ENCODE results near the gene HSPA9. TPM values are rescaled to one million over a fixed set of nuclear protein-coding genes. Genes with fewer than 3 reads are reported as not detected.

HSPA9 gene
- total and polyA plus RNA-seq, 2 donors (not counting 1 experiment from before 2014, with no cell fraction given), result 66.5 to 139 TPM

DNA sequence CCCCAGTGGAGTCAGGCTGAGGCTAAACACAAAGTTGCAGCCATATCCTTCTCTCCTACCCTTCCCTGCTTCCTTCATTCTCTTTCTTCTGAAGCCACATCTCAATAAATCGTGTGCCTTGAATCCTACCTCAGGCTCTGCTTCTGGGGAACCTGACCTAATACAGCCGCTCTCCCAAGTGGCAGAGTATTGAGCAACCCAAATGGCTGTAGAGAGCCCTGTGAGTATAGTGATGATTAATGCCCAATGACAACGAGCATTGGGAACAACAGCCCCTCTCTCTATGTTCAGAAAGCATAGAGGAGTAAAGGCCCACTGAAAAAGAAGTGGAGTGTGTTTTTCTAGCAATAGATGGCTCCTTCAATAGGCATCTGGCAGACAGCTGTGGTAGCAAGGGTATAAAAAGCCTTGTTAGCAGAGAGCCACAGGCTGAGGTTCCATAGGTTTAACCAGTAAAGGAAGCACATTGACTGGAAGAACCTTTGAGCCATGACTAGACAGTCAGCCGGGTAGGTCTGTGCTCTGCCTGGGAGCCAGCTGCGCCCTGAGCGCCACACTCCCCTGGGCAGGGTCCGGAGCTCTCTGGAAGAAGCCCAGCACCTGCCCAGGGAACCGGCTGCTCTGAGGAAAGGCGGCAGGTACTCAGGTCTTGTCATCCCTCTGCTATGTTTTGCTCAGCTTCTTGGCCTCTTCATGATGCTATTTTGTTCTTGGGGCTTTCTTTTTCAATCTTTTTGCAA, 22.6 kb upstream of the HSPA9 start:
- POLR2A ChIA-PET, result no interaction called here
- Mint-ChIP-seq H3K27ac (no peak overlapping the region), H3K9me3 (ENCODE audit: insufficient read depth) (no peaks in the 10 kb centered on the region), H3K4me1 (no peaks in the 10 kb centered on the region), H3K27me3 (peaks cover 37% of the 10 kb centered on the region), H3K4me3 (no peak overlapping the region)
- H3K4me2 ChIP-seq (replicated peaks; ENCODE audit: low read depth, low read length, poor library complexity, severe bottlenecking), result no peak overlapping the region
- H3K9ac ChIP-seq (ENCODE audit: low read length), result no peak overlapping the region
- CTCF ChIA-PET, result no interaction called here
- no peak for TF ChIP-seq EZH2 (IDR thresholded peaks at IDR 0.05; ENCODE audit: borderline replicate concordance, insufficient read depth, low read depth, low read length, poor library complexity, severe bottlenecking)
- TF ChIP-seq, protein P1, sequence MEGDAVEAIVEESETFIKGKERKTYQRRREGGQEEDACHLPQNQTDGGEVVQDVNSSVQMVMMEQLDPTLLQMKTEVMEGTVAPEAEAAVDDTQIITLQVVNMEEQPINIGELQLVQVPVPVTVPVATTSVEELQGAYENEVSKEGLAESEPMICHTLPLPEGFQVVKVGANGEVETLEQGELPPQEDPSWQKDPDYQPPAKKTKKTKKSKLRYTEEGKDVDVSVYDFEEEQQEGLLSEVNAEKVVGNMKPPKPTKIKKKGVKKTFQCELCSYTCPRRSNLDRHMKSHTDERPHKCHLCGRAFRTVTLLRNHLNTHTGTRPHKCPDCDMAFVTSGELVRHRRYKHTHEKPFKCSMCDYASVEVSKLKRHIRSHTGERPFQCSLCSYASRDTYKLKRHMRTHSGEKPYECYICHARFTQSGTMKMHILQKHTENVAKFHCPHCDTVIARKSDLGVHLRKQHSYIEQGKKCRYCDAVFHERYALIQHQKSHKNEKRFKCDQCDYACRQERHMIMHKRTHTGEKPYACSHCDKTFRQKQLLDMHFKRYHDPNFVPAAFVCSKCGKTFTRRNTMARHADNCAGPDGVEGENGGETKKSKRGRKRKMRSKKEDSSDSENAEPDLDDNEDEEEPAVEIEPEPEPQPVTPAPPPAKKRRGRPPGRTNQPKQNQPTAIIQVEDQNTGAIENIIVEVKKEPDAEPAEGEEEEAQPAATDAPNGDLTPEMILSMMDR (IDR thresholded peaks at IDR 0.05), result no peak
- ATAC-seq (ENCODE audit: low read depth), result no peak
- H3K4me1 ChIP-seq (ENCODE audit: control insufficient read depth in 2 of 2, insufficient read depth in 2 of 2, low read length in 2 of 2), result no peaks in the 10 kb centered on the region
- whole genome bisulfite sequencing (ENCODE audit: insufficient coverage), result 87% methylated on average over 7 of the region's 9 CpGs
- H3K36me3 ChIP-seq (replicated peaks in 1 of 2; ENCODE audit: control extremely low read depth in 1 of 2, control insufficient read depth in 1 of 2, extremely low read depth in 1 of 2, insufficient read depth in 2 of 2, low read length in 1 of 2), result no peaks in the 10 kb centered on the region
- intact Hi-C loops (cut with micrococcal nuclease), result no loop called here
- H3K27me3 ChIP-seq (replicated peaks in 1 of 4; ENCODE audit: control extremely low read depth in 1 of 4, control insufficient read depth in 3 of 4, insufficient read depth in 4 of 4, low read length in 3 of 4), result peaks cover 0 to 9% (median 3%) of the 10 kb centered on the region in 4 experiments
- H3K79me2 ChIP-seq (ENCODE audit: control insufficient read depth, insufficient read depth, low read length), result no peaks in the 10 kb centered on the region
- DNase-seq, result no peak
- H3K27ac ChIP-seq (ENCODE audit: low read length in 2 of 2), result no peak overlapping the region
- H3K4me3 ChIP-seq (ENCODE audit: control extremely low read depth in 1 of 5, extremely low read depth in 1 of 5, insufficient read depth in 1 of 5, low read depth in 2 of 5, low read length in 4 of 5), result no peak overlapping the region
- no peaks in the 10 kb centered on the region for H3K9me3 ChIP-seq (ENCODE audit: control extremely low read depth in 1 of 3, control insufficient read depth in 2 of 3, insufficient read depth in 1 of 3, low read length in 2 of 3)
- H2AFZ ChIP-seq (ENCODE audit: insufficient read depth, low read depth, low read length, poor library complexity, severe bottlenecking), result no peak overlapping the region
- no peaks in the 10 kb centered on the region for H4K20me1 ChIP-seq (ENCODE audit: control insufficient read depth, insufficient read depth, low read length, poor library complexity, severe bottlenecking)

DNA sequence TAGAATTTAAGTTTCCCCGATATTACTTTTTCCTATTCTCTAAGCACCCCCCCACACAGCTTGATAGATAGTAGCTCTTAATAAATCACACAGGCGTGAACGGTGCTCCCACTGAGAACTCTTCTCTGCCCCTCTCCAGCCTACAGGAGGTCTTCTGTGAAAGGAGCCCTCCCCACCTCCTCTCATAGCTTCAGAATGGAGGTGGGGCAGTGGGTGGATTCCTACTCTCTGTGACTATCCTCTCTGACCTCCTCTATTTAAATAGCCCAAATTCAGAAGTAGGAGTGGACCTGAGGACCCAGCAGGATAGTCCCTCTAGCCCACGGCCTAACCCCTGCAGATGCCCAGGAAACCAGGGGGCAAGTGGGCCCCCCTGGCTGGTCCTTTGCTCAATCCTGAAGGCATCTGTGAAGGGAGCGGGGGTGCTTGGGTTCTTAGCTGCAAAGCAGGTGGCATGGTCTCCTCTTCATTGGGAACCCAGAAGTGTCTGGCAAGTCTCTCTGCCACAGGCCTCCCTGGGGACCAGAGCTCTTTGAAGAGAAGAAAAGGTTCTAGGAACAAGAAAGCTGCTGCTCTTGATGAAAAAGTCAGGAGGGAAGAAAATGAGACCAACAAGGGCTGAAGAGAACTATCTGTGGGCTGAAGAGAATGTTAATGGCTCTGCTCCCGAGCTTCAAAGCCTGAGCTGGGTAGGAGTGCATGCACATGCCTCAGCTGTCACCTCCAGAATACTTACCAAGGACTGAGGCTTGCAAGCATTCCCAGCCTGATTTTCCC, 21.1 kb upstream of the HSPA9 start:
- Mint-ChIP-seq H3K4me1 (no peaks in the 10 kb centered on the region), H3K4me3 (no peak overlapping the region), H3K27ac (no peak overlapping the region), H3K9me3 (ENCODE audit: insufficient read depth) (no peaks in the 10 kb centered on the region), H3K27me3 (peaks cover 33% of the 10 kb centered on the region)
- no peaks in the 10 kb centered on the region for H3K9me3 ChIP-seq (ENCODE audit: control extremely low read depth in 1 of 3, control insufficient read depth in 2 of 3, insufficient read depth in 1 of 3, low read length in 2 of 3)
- peaks cover 0 to 7% (median 3%) of the 10 kb centered on the region in 4 experiments for H3K27me3 ChIP-seq (replicated peaks in 1 of 4; ENCODE audit: control extremely low read depth in 1 of 4, control insufficient read depth in 3 of 4, insufficient read depth in 4 of 4, low read length in 3 of 4)
- no peak overlapping the region for H2AFZ ChIP-seq (ENCODE audit: insufficient read depth, low read depth, low read length, poor library complexity, severe bottlenecking)
- intact Hi-C loops (cut with micrococcal nuclease), result no loop called here
- no peak overlapping the region for H3K4me3 ChIP-seq (ENCODE audit: control extremely low read depth in 1 of 5, extremely low read depth in 1 of 5, insufficient read depth in 1 of 5, low read depth in 2 of 5, low read length in 4 of 5)
- ChIA-PET POLR2A (interaction anchor here (0.6 kb wide), 1 partner anchor 15 kb away, joined by 3 read pairs; no protein-coding TSS in a partner anchor), CTCF (no interaction called here)
- no peaks in the 10 kb centered on the region for H4K20me1 ChIP-seq (ENCODE audit: control insufficient read depth, insufficient read depth, low read length, poor library complexity, severe bottlenecking)
- H3K4me2 ChIP-seq (replicated peaks; ENCODE audit: low read depth, low read length, poor library complexity, severe bottlenecking), result no peak overlapping the region
- no peaks in the 10 kb centered on the region for H3K4me1 ChIP-seq (ENCODE audit: control insufficient read depth in 2 of 2, insufficient read depth in 2 of 2, low read length in 2 of 2)
- H3K9ac ChIP-seq (ENCODE audit: low read length), result no peak overlapping the region
- H3K27ac ChIP-seq (ENCODE audit: low read length in 2 of 2), result no peak overlapping the region
- WGBS (ENCODE audit: insufficient coverage), result 20% methylated on average over 2 of the region's 6 CpGs
- H3K79me2 ChIP-seq (ENCODE audit: control insufficient read depth, insufficient read depth, low read length), result no peaks in the 10 kb centered on the region
- DNase-seq, result no peak
- ATAC-seq (ENCODE audit: low read depth), result no peak
- TF ChIP-seq, protein P1 (IDR thresholded peaks at IDR 0.05), result no peak
- no peak for TF ChIP-seq EZH2 (IDR thresholded peaks at IDR 0.05; ENCODE audit: borderline replicate concordance, insufficient read depth, low read depth, low read length, poor library complexity, severe bottlenecking)
- H3K36me3 ChIP-seq (replicated peaks in 1 of 2; ENCODE audit: control extremely low read depth in 1 of 2, control insufficient read depth in 1 of 2, extremely low read depth in 1 of 2, insufficient read depth in 2 of 2, low read length in 1 of 2), result no peaks in the 10 kb centered on the region
